Ishikawa (cell line): Measurements from ENCODE around the gene DNAJB12.

Experiments used
- CEBPB ChIP-seq: IDR thresholded peaks from 2 replicates; pipeline ENCODE4 v1.6.1; 2012
- EP300 ChIP-seq: IDR thresholded peaks from 2 replicates; pipeline ENCODE4 v1.6.1; 2012; ENCODE audit warnings: borderline replicate concordance
- FOXM1 ChIP-seq: IDR thresholded peaks from 2 replicates; pipeline ENCODE4 v1.6.1; 2012; ENCODE audit warnings: low read depth, borderline replicate concordance
- NFIC ChIP-seq: IDR thresholded peaks from 2 replicates; pipeline ENCODE4 v1.6.1; 2012
- TAF1 ChIP-seq: IDR thresholded peaks from 2 replicates; pipeline ENCODE4 v1.6.1; 2012; ENCODE audit warnings: low read depth, mild to moderate bottlenecking
- TCF12 ChIP-seq: IDR thresholded peaks from 2 replicates; pipeline ENCODE4 v1.6.1; 2012; ENCODE audit warnings: low read depth
- USF1 ChIP-seq: IDR thresholded peaks from 2 replicates; pipeline ENCODE4 v1.6.1; 2012
- YY1 ChIP-seq: IDR thresholded peaks from 2 replicates; pipeline ENCODE4 v1.6.1; 2012; ENCODE audit warnings: low read depth
- TF ChIP-seq, protein P1 (sequence below): IDR thresholded peaks from 2 replicates; pipeline ENCODE4 v1.6.1; 2012; ENCODE audit warnings: low read depth, mild to moderate bottlenecking
- TF ChIP-seq, protein P2 (sequence below): IDR thresholded peaks from 2 replicates; pipeline ENCODE4 v1.6.1; 2012

DNA sequence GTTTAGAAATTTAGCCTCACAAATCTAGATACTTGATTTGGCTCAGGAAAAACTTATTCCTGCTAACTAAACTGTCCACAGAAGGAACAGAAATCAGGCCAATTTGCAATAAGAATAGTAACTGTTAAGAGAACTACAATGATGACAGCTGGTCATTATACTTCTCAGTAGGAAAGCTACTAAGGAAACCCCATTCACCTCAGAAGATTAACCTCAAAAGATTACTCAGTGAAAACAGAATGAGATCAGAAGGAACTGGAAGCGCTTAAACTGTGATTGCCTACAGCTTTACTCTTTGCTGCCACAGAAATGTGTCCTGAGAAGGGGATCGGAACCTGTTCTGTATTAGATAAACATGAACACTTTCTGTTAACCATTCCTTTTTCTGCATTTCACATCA lies 24.3 kb upstream of the DNAJB12 start:
- no peak for TF ChIP-seq FOXM1
- TF ChIP-seq CEBPB, result no peak
- no peak for TF ChIP-seq EP300
- TF ChIP-seq, protein P1, sequence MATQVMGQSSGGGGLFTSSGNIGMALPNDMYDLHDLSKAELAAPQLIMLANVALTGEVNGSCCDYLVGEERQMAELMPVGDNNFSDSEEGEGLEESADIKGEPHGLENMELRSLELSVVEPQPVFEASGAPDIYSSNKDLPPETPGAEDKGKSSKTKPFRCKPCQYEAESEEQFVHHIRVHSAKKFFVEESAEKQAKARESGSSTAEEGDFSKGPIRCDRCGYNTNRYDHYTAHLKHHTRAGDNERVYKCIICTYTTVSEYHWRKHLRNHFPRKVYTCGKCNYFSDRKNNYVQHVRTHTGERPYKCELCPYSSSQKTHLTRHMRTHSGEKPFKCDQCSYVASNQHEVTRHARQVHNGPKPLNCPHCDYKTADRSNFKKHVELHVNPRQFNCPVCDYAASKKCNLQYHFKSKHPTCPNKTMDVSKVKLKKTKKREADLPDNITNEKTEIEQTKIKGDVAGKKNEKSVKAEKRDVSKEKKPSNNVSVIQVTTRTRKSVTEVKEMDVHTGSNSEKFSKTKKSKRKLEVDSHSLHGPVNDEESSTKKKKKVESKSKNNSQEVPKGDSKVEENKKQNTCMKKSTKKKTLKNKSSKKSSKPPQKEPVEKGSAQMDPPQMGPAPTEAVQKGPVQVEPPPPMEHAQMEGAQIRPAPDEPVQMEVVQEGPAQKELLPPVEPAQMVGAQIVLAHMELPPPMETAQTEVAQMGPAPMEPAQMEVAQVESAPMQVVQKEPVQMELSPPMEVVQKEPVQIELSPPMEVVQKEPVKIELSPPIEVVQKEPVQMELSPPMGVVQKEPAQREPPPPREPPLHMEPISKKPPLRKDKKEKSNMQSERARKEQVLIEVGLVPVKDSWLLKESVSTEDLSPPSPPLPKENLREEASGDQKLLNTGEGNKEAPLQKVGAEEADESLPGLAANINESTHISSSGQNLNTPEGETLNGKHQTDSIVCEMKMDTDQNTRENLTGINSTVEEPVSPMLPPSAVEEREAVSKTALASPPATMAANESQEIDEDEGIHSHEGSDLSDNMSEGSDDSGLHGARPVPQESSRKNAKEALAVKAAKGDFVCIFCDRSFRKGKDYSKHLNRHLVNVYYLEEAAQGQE, result no peak
- no peak for TF ChIP-seq TAF1
- TF ChIP-seq TCF12, result no peak
- TF ChIP-seq, protein P2, sequence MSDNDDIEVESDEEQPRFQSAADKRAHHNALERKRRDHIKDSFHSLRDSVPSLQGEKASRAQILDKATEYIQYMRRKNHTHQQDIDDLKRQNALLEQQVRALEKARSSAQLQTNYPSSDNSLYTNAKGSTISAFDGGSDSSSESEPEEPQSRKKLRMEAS, result no peak
- TF ChIP-seq YY1, result no peak
- no peak for TF ChIP-seq USF1
- no peak for TF ChIP-seq NFIC
